PC-3 (cell line): ENCODE measurements around the gene NAGLU. TPM values are rescaled to one million over a fixed set of nuclear protein-coding genes. Genes with fewer than 3 reads are reported as not detected.

Source experiments
- ATAC-seq: fragments of 200-7000 bp; cut with Tn5 transposase; 2 replicates; pipeline ENCODE4 v1.9.1; 2020; ENCODE audit warnings: mild to moderate bottlenecking, moderate library complexity
- BruUV-seq: library from RNA; stranded (reverse); fragments of 400-500 nt; replicated peaks from 2 replicates; lab custom pipeline; 2021; lab: Mats Ljungman, UMichigan
- CTCF ChIA-PET: fragments of 300-600 bp; sonication (Branson Sonifier 250); formaldehyde crosslinking; loops from one replicate; lab custom pipeline; 2022; ENCODE audit warnings: antibody characterized with exemption; lab: Charles Lee
- POLR2A ChIA-PET: fragments of 300-600 bp; sonication (Branson Sonifier 250); formaldehyde crosslinking; loops from one replicate; lab custom pipeline; 2022; ENCODE audit warnings: antibody characterized with exemption; ENCODE audit not compliant: unreplicated experiment; lab: Charles Lee
- DNase-seq: peaks from one replicate; pipeline ENCODE4 v3.0.0-alpha.2; 2015
- H2AFZ ChIP-seq: fragments of 300-600 bp; sonication (generic); 2 replicates; pipeline ENCODE4 v1.6.0; 2016; ENCODE audit warnings: antibody characterized with exemption, low read length
- H3F3A ChIP-seq: fragments of 300-600 bp; sonication (generic); one replicate; pipeline ENCODE4 v1.6.0; 2017; ENCODE audit warnings: antibody characterized with exemption, low read length, control low read depth, mild to moderate bottlenecking; ENCODE audit not compliant: unreplicated experiment
- H3K27ac ChIP-seq: fragments of 300-600 bp; sonication (generic); 2 replicates; pipeline ENCODE4 v1.5.1; 2016; ENCODE audit warnings: mild to moderate bottlenecking, low read length
- H3K27me3 ChIP-seq: fragments of 300-600 bp; sonication (generic); 2 replicates; pipeline ENCODE4 v1.6.1; 2016; ENCODE audit warnings: low read length, mixed read lengths
- H3K36me3 ChIP-seq: fragments of 300-600 bp; sonication (generic); 2 replicates; pipeline ENCODE4 v1.6.1; 2016; ENCODE audit warnings: low read depth, mixed run types, low read length, mixed read lengths
- H3K4me1 ChIP-seq: fragments of 300-600 bp; sonication (generic); 2 replicates; pipeline ENCODE4 v1.5.1; 2016; ENCODE audit warnings: low read length; ENCODE audit not compliant: insufficient read depth
- H3K4me2 ChIP-seq: fragments of 300-600 bp; sonication (generic); 2 replicates; pipeline ENCODE4 v1.6.0; 2016; ENCODE audit warnings: low read length
- H3K4me3 ChIP-seq: fragments of 300-600 bp; sonication (generic); 2 replicates; pipeline ENCODE4 v1.5.1; 2016; ENCODE audit warnings: mild to moderate bottlenecking, low read length, mixed read lengths
- H3K79me2 ChIP-seq: fragments of 300-600 bp; sonication (generic); 2 replicates; pipeline ENCODE4 v1.6.1; 2017; ENCODE audit warnings: low read length, mixed read lengths
- H3K9ac ChIP-seq: fragments of 300-600 bp; sonication (generic); 2 replicates; pipeline ENCODE4 v1.6.0; 2016; ENCODE audit warnings: mild to moderate bottlenecking, low read length
- H3K9me2 ChIP-seq: fragments of 300-600 bp; sonication (generic); replicated peaks from 2 replicates; pipeline ENCODE4 v1.6.1; 2016; ENCODE audit warnings: mixed run types, low read length, mixed read lengths
- H3K9me3 ChIP-seq: fragments of 300-600 bp; sonication (generic); 2 replicates; pipeline ENCODE4 v1.6.1; 2016; ENCODE audit warnings: low read length, mixed read lengths
- H4K20me1 ChIP-seq: fragments of 300-600 bp; sonication (generic); 2 replicates; pipeline ENCODE4 v1.6.1; 2016; ENCODE audit warnings: low read length, mixed read lengths
- EZH2 ChIP-seq: fragments of 300-600 bp; sonication (generic); IDR thresholded peaks from one replicate; pipeline ENCODE4 v1.6.1; 2017; ENCODE audit warnings: antibody characterized with exemption, mild to moderate bottlenecking, low read length; ENCODE audit not compliant: unreplicated experiment
- EZH2phosphoT487 ChIP-seq: fragments of 300-600 bp; sonication (generic); IDR thresholded peaks from 2 replicates; pipeline ENCODE4 v1.6.1; 2018; ENCODE audit warnings: mild to moderate bottlenecking, antibody characterized with exemption, low read length, borderline replicate concordance
- intact Hi-C: fragments of 100-400 bp; cut with micrococcal nuclease; formaldehyde crosslinking; loops from 2 replicates; pipeline ENCODE4 v1.9.0; 2023
- total RNA-seq: library from RNA; depleted of rRNA; stranded (reverse); fragments of >200 nt; gene quantifications from 2 replicates; pipeline ENCODE4 v1.2.3, GENCODE V29; 2014
- TF ChIP-seq, protein P1 (sequence below): fragments of 300-600 bp; sonication (generic); conservative IDR thresholded peaks from 2 replicates; pipeline ENCODE4 v1.5.1; 2017; ENCODE audit warnings: antibody characterized with exemption, low read depth, mild to moderate bottlenecking, low read length

NAGLU gene
- total RNA-seq, 1 experiment from 2014 or later: 4.9 TPM

DNA sequence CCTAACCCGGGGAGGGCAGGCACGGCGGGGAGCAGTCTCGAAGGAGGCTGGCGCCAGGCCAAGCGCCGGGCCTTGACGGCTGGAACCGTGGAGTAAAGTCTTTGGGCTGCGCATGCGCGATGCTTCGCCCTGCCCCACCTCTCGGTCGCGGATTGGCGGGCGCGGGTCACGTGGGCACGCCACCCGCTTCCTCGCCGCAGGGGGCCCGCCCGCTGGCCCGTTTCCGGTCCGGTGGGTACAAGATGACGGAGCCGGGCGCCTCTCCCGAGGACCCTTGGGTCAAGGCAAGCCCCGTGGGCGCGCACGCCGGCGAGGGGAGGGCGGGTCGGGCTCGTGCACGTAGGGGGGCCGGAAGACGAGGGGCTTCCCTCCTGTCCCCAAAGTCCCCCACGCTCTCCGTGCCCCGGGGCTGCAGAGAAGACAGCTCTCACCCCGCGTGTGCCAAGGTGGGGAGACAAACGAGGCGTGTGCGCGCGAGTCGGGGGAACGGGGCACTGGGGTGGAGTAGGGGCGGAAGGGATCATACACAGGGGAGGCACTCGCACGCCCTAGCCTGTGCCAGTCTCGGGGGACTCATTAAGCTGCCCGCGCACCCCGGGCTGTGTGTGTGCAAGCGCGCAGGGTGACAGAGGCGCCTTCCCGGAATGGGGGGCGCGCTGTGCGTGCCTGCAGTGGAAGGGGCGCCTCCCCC is 31.0 kb downstream of the NAGLU start, which contains the start of gene MLX:
Gene MLX, plus strand, starts transcription at position 218 of the 691 bp plus-strand sequence. Its CDS starts 25 bp downstream, at position 243.
- TF ChIP-seq EZH2phosphoT487: no peak
- TF ChIP-seq, protein P1, sequence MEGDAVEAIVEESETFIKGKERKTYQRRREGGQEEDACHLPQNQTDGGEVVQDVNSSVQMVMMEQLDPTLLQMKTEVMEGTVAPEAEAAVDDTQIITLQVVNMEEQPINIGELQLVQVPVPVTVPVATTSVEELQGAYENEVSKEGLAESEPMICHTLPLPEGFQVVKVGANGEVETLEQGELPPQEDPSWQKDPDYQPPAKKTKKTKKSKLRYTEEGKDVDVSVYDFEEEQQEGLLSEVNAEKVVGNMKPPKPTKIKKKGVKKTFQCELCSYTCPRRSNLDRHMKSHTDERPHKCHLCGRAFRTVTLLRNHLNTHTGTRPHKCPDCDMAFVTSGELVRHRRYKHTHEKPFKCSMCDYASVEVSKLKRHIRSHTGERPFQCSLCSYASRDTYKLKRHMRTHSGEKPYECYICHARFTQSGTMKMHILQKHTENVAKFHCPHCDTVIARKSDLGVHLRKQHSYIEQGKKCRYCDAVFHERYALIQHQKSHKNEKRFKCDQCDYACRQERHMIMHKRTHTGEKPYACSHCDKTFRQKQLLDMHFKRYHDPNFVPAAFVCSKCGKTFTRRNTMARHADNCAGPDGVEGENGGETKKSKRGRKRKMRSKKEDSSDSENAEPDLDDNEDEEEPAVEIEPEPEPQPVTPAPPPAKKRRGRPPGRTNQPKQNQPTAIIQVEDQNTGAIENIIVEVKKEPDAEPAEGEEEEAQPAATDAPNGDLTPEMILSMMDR: no peak
- TF ChIP-seq EZH2: no peak
- ATAC-seq (peak; percentile 54), DNase-seq (peak; percentile 81)
- H3K79me2 ChIP-seq: peaks cover 52% of the 10 kb centered on the region
- H3F3A ChIP-seq: no peaks in the 10 kb centered on the region
- H3K27ac ChIP-seq: peak within 1 kb of the TSS; percentile 30
- H3K9me3 ChIP-seq: no peaks in the 10 kb centered on the region
- peak within 1 kb of the TSS; percentile 65 for H2AFZ ChIP-seq
- intact Hi-C loops: no loop called here
- H3K4me2 ChIP-seq: peak within 1 kb of the TSS; percentile 92
- ChIA-PET CTCF (no interaction called here), POLR2A (no interaction called here)
- peaks cover 21% of the 10 kb centered on the region; the same call in 1 of the 2 replicates for H3K36me3 ChIP-seq
- TSS peak; percentile 17 for BruUV-seq
- H3K4me1 ChIP-seq: peaks cover 21% of the 10 kb centered on the region
- no peaks in the 10 kb centered on the region for H3K9me2 ChIP-seq
- peak within 1 kb of the TSS; percentile 82 for H3K9ac ChIP-seq
- H3K27me3 ChIP-seq: no peaks in the 10 kb centered on the region
- H4K20me1 ChIP-seq: no peaks in the 10 kb centered on the region
- peak within 1 kb of the TSS; percentile 88 for H3K4me3 ChIP-seq

DNA sequence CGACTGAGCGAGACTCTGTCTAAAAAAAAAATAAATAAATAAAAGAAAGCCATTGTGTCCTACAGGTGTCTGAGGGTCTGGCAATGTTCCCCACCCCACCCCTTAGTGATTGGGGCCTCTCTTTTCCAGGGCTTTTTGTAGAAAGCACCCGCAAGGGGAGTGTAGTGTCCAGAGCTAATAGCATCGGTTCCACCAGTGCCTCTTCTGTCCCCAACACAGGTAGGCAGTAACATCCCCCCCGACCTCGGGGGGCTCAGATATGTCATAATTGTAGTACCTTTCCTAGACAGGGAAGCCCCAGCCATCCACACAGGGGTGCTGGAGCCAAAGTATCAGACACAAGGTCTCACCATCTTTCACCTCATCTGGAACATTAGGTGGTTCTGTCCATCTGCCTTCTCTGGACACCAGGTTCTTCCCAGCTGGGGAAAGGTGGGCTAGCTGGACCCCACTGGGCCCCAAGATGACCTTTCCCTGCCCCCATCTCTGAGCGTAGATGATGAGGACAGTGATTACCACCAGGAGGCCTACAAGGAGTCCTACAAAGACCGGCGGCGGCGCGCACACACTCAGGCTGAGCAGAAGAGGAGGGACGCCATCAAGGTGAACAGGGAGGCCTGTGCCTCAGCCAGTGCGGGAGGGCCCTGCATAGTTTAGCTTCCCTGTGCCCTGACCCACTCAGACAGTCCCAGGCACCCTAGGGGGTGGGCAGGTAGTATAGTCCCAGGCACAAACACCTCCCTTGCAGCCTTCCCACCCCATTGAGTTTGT is 32.5 kb downstream of the NAGLU start:
- H3F3A ChIP-seq: no peaks in the 10 kb centered on the region
- no peak overlapping the region for H2AFZ ChIP-seq
- no peak overlapping the region for H3K27ac ChIP-seq
- ATAC-seq: no peak
- no peak for TF ChIP-seq EZH2phosphoT487
- TF ChIP-seq, protein P1: no peak
- TF ChIP-seq EZH2: no peak
- ChIA-PET CTCF (no interaction called here), POLR2A (no interaction called here)
- no peaks in the 10 kb centered on the region for H3K9me3 ChIP-seq
- no TSS peak for BruUV-seq
- peaks cover 14% of the 10 kb centered on the region for H3K4me1 ChIP-seq
- no peak overlapping the region for H3K9ac ChIP-seq
- no peaks in the 10 kb centered on the region for H3K27me3 ChIP-seq
- H3K4me3 ChIP-seq: no peak overlapping the region
- H3K79me2 ChIP-seq: peaks cover 38% of the 10 kb centered on the region
- peaks cover 31% of the 10 kb centered on the region; the same call in 1 of the 2 replicates for H3K36me3 ChIP-seq
- no peak for DNase-seq
- intact Hi-C loops: no loop called here
- no peaks in the 10 kb centered on the region for H4K20me1 ChIP-seq
- no peak overlapping the region for H3K4me2 ChIP-seq
- H3K9me2 ChIP-seq: no peaks in the 10 kb centered on the region
